IPS-NIHi7 (cell line): ENCODE results near the gene IL1RAPL2.
A peak's percentile ranks its signal among the peaks of the same experiment; 100 is the strongest.
"Not testable (repeated sequence)": the region's sequence is repeated elsewhere in the genome, so short reads cannot be mapped to it uniquely, and the experiment has no call there.

Experiments used
- DNase-seq: peaks from one replicate; pipeline ENCODE4 v3.0.0; 2012; ENCODE audit warnings: mixed read lengths; ENCODE audit errors: extremely low spot score

Gene IL1RAPL2

GRCh38 chrX:104565791-104566680 lies at the start of gene IL1RAPL2:
Gene IL1RAPL2, plus strand, starts transcription at chrX:104566199.
- DNase-seq = peak; percentile 86

GRCh38 chrX:104522386-104522785 lies 43.6 kb upstream of the IL1RAPL2 start:
- DNase-seq = peak; percentile 28

- no peak for DNase-seq
Measured at GRCh38 chrX:104523858-104524257, 42.1 kb upstream of the IL1RAPL2 start.

GRCh38 chrX:104539081-104539480 lies 26.9 kb upstream of the IL1RAPL2 start:
- DNase-seq = no peak

GRCh38 chrX:104542447-104542846 lies 23.6 kb upstream of the IL1RAPL2 start:
- not testable (repeated sequence) for DNase-seq

GRCh38 chrX:104564335-104564734 lies 1.7 kb upstream of the IL1RAPL2 start:
- no peak for DNase-seq

- peak; percentile 28 for DNase-seq
Measured at GRCh38 chrX:104564921-104565703, 887 bp upstream of the IL1RAPL2 start.

GRCh38 chrX:104566681-104567501 lies 892 bp downstream of the IL1RAPL2 start:
- DNase-seq = peak; percentile 35

- DNase-seq = no peak
Measured at GRCh38 chrX:104567506-104567905, 1.5 kb downstream of the IL1RAPL2 start.

GRCh38 chrX:104568304-104568915 lies 2.4 kb downstream of the IL1RAPL2 start:
- DNase-seq = peak; percentile 13

GRCh38 chrX:104618106-104618895 lies 52.3 kb downstream of the IL1RAPL2 start:
- DNase-seq = no peak

GRCh38 chrX:104621781-104622180 lies 55.8 kb downstream of the IL1RAPL2 start:
- no peak for DNase-seq

- DNase-seq = peak; percentile 84
Measured at GRCh38 chrX:104641176-104641575, 75.2 kb downstream of the IL1RAPL2 start.

GRCh38 chrX:104647084-104647483 lies 81.1 kb downstream of the IL1RAPL2 start:
- no peak for DNase-seq

GRCh38 chrX:104659005-104659744 lies 93.2 kb downstream of the IL1RAPL2 start:
- no peak for DNase-seq

GRCh38 chrX:104660092-104660491 lies 94.1 kb downstream of the IL1RAPL2 start:
- no peak for DNase-seq

- no peak for DNase-seq
Measured at GRCh38 chrX:104662694-104663093, 96.7 kb downstream of the IL1RAPL2 start.

GRCh38 chrX:104665691-104666090 lies 99.7 kb downstream of the IL1RAPL2 start:
- DNase-seq = no peak

- peak; percentile 22 for DNase-seq
Measured at GRCh38 chrX:104668550-104668949, 102.6 kb downstream of the IL1RAPL2 start.

- no peak for DNase-seq
Measured at GRCh38 chrX:104669063-104669462, 103.1 kb downstream of the IL1RAPL2 start.
